HepG2 (cell line): ENCODE data around the gene ARL14EPL. TPM values are rescaled to one million over a fixed set of nuclear protein-coding genes. Genes with fewer than 3 reads are reported as not detected.

Experiments
- GMEB1 ChIP-seq: sonication (generic); formaldehyde crosslinking; IDR thresholded peaks from 2 replicates; pipeline ENCODE4 v1.5.1; 2020; ENCODE audit warnings: missing genetic modification reagents, mild to moderate bottlenecking, borderline replicate concordance
- GZF1 ChIP-seq: sonication (generic); formaldehyde crosslinking; IDR thresholded peaks from 2 replicates; pipeline ENCODE4 v1.5.1; 2020; ENCODE audit warnings: mild to moderate bottlenecking, missing genetic modification reagents
- HINFP ChIP-seq: sonication (generic); formaldehyde crosslinking; IDR thresholded peaks from 2 replicates; pipeline ENCODE4 v1.4.0; 2020; ENCODE audit warnings: low read depth, mild to moderate bottlenecking, missing genetic modification reagents
- KDM2A ChIP-seq: sonication (generic); formaldehyde crosslinking; IDR thresholded peaks from 2 replicates; pipeline ENCODE4 v1.4.0; 2020; ENCODE audit warnings: low read depth, missing genetic modification reagents, borderline replicate concordance
- KDM3A ChIP-seq: IDR thresholded peaks from 2 replicates; pipeline ENCODE4 v1.6.1; 2018; ENCODE audit warnings: low read depth, missing compliant biosample characterization
- MIER3 ChIP-seq: IDR thresholded peaks from 2 replicates; pipeline ENCODE4 v1.6.1; 2016; ENCODE audit warnings: missing compliant biosample characterization, borderline replicate concordance
- POGZ ChIP-seq: sonication (generic); formaldehyde crosslinking; IDR thresholded peaks from 2 replicates; pipeline ENCODE4 v1.4.0; 2020; ENCODE audit warnings: mild to moderate bottlenecking, missing genetic modification reagents
- SMAD1 ChIP-seq: sonication (generic); formaldehyde crosslinking; IDR thresholded peaks from 2 replicates; pipeline ENCODE4 v1.4.0; 2020; ENCODE audit warnings: missing genetic modification reagents, low read depth, mild to moderate bottlenecking, borderline replicate concordance
- SPEN ChIP-seq: sonication (generic); formaldehyde crosslinking; IDR thresholded peaks from 2 replicates; pipeline ENCODE4 v1.5.1; 2020; ENCODE audit warnings: low read depth, mild to moderate bottlenecking, missing genetic modification reagents
- SRSF9 ChIP-seq: fragments of 200-400 bp; formaldehyde crosslinking; IDR thresholded peaks from 2 replicates; pipeline ENCODE4 v1.6.1; 2018; ENCODE audit warnings: borderline replicate concordance, mild to moderate bottlenecking, low read depth, low read length; ENCODE audit not compliant: insufficient read depth, poor library complexity, severe bottlenecking
- TCF7L2 ChIP-seq: IDR thresholded peaks from 2 replicates; pipeline ENCODE4 v1.6.1; 2011; ENCODE audit warnings: mild to moderate bottlenecking, low read depth, low read length, moderate library complexity
- ZBTB40 ChIP-seq, 2 experiments: fragments of 450-650 bp in 1 of 2; sonication (generic) in 1 of 2; formaldehyde crosslinking in 1 of 2; IDR thresholded peaks; 2 replicates each; pipeline versions ENCODE4 v1.6.1 to v1.8.0; 2016 to 2022; ENCODE audit warnings: antibody characterized with exemption in 1 of 2, mild to moderate bottlenecking in 1 of 2, missing genetic modification reagents in 1 of 2
- ZNF224 ChIP-seq: sonication (generic); formaldehyde crosslinking; IDR thresholded peaks from 2 replicates; pipeline ENCODE4 v1.5.0; 2020; ENCODE audit warnings: mild to moderate bottlenecking, missing genetic modification reagents
- ZNF557 ChIP-seq: sonication (generic); formaldehyde crosslinking; IDR thresholded peaks from 2 replicates; pipeline ENCODE4 v1.4.0; 2020; ENCODE audit warnings: missing genetic modification reagents
- ZNF782 ChIP-seq: sonication (generic); formaldehyde crosslinking; IDR thresholded peaks from 2 replicates; pipeline ENCODE4 v1.4.0; 2020; ENCODE audit warnings: missing genetic modification reagents, mild to moderate bottlenecking, borderline replicate concordance
- polyA plus RNA-seq, 8 experiments: library from polyadenylated mRNA; depleted of rRNA in 3 of 8; stranded (reverse) in 7 of 8; unstranded in 1 of 8; fragments of >200 nt; fragmentation: Illumina TruSeq in 4 of 8; extraction: Trizol in 4 of 8; gene quantifications; 2 replicates each; pipeline versions ENCODE4 v1.2.1 to v1.2.3, GENCODE V29; 2011 to 2016; ENCODE audit warnings: low read depth in 4 of 8, missing spikeins in 1 of 8, mixed read lengths in 1 of 8; ENCODE audit not compliant: insufficient read depth in 1 of 8
- total RNA-seq, 5 experiments: library from RNA; depleted of rRNA; stranded (reverse); fragments of >200 nt; fragmentation: Illumina TruSeq; extraction: Trizol; gene quantifications; 2 replicates each; pipeline ENCODE4 v1.2.3, GENCODE V29; 2016; ENCODE audit warnings: low read depth in 1 of 5

Gene ARL14EPL
- total and polyA plus RNA-seq, 2 of the 13 experiments (the other 11 are each of a cell fraction or from before 2014, with no cell fraction given), result not detected

GRCh38 chr5:116084871-116085715, 52.8 kb downstream of the ARL14EPL start, which contains the start of gene COMMD10 (continued):
- no peak; the same call in 1 of the 2 replicates for TF ChIP-seq ZBTB40 (IDR thresholded peaks at IDR 0.05)
- TF ChIP-seq ZBTB40 (CRISPR knock-in tag; IDR thresholded peaks at IDR 0.05), result peak; percentile 85
- peak; percentile 86; the same call in 1 of the 2 replicates for TF ChIP-seq ZNF224 (CRISPR knock-in tag)
- TF ChIP-seq GZF1 (CRISPR knock-in tag), result 0 out of 2 replicates have a peak, but pooled peaks have one; percentile 52
- TF ChIP-seq MIER3 (CRISPR knock-in tag), result peak; percentile 77; the same call in 1 of the 2 replicates
- TF ChIP-seq ZNF782, result 0 out of 2 replicates have a peak, but pooled peaks have one; percentile 58
- TF ChIP-seq POGZ, result peak; percentile 84
- TF ChIP-seq GMEB1 (CRISPR knock-in tag), result peak; percentile 82
- TF ChIP-seq SMAD1 (CRISPR knock-in tag), result peak; percentile 84; the same call in 1 of the 2 replicates
- TF ChIP-seq KDM3A (CRISPR knock-in tag), result peak; percentile 62; the same call in 1 of the 2 replicates
- peak; percentile 48; the same call in 1 of the 2 replicates for TF ChIP-seq HINFP
- peak; percentile 79 for TF ChIP-seq SPEN (CRISPR knock-in tag)
- TF ChIP-seq TCF7L2, result no peak
- TF ChIP-seq ZNF557 (CRISPR knock-in tag), result no peak
- peak; percentile 92 for TF ChIP-seq KDM2A (CRISPR knock-in tag)
- TF ChIP-seq SRSF9, result no peak
